Pancreas (tissue), 10 donors: ENCODE measurements around the gene SYCE1. TPM values are rescaled to one million over a fixed set of nuclear protein-coding genes. Genes with fewer than 3 reads are reported as not detected.

Experiments
- ATAC-seq, 4 donors: fragments of 200-7000 bp; cut with Tn5 transposase; one replicate each; pipeline versions ENCODE4 v1.8.0 to v1.9.1; 2020; ENCODE audit warnings: mild to moderate bottlenecking in 4 of 4, moderate library complexity in 4 of 4
- DNase-seq, 6 donors: peaks; one replicate each; pipeline ENCODE4 v3.0.0-alpha.2; 2020
- FAIRE-seq: peaks from 2 replicates; lab custom pipeline; 2012; peaks lifted over from hg19 to GRCh38; lab: Jason Lieb, UNC
- H3K27ac ChIP-seq, 4 donors: fragments of 200-600 bp; sonication (generic); 1 replicate in 3 of 4; 2 replicates in 1 of 4; pipeline versions ENCODE4 v1.5.0 to v1.8.0; 2020
- H3K27me3 ChIP-seq, 4 donors: fragments of 200-600 bp; one replicate each; pipeline ENCODE4 v1.8.0; 2021
- H3K36me3 ChIP-seq, 3 donors: fragments of 200-600 bp; sonication (generic) in 1 of 3; one replicate each; pipeline versions ENCODE4 v1.5.0 to v1.8.0; 2020 to 2021
- H3K4me1 ChIP-seq, 3 donors: fragments of 200-600 bp; one replicate each; pipeline ENCODE4 v1.8.0; 2021
- H3K4me3 ChIP-seq, 4 donors: fragments of 200-600 bp; sonication (generic) in 2 of 4; one replicate each; pipeline versions ENCODE4 v1.5.0 to v1.8.0; 2020 to 2021
- H3K9me3 ChIP-seq, 4 donors: fragments of 200-600 bp; one replicate each; pipeline ENCODE4 v1.8.0; 2021
- CTCF ChIP-seq, 4 donors: fragments of 200-600 bp; sonication (generic) in 3 of 4; IDR thresholded peaks; one replicate each; pipeline versions ENCODE4 v1.5.0 to v1.8.0; 2021; ENCODE audit warnings: antibody characterized with exemption in 4 of 4
- WGBS, 2 donors: extraction: QIAGEN DNeasy Blood & Tissue Kit; methylation state at CpG; one replicate each; pipeline ENCODE4 v1.1.7; 2013; 5-methylcytosine and 5-hydroxymethylcytosine counted together
- intact Hi-C, 3 donors: fragments of 100-400 bp; cut with DNase I; formaldehyde crosslinking; loops; one replicate each; pipeline versions ENCODE4 v1.11.1 to v1.14.2; 2022
- polyA plus RNA-seq, 2 donors: library from polyadenylated mRNA; stranded (reverse); fragments of 200-250 nt; gene quantifications; one replicate each; pipeline ENCODE4 v1.2.3, GENCODE V29; 2013
- total RNA-seq, 6 donors: library from RNA; stranded (reverse); fragmentation: NEBNext Ultra II Directional in 4 of 6; extraction: Animal tissue kit (Norgen Biotek cat#: 25700) in 4 of 6; gene quantifications; one replicate each; pipeline versions ENCODE4 v1.2.1 to v1.2.4, GENCODE V29; 2021 to 2023
- donor health status: healthy with polysubstance abuse.
- donor health status: DM: no; HTN: no; CAD: no; lungs with moderate emphysema.
- donor health status: DM: no; HTN: no; CAD: no.
- donor health status: control.
- donor health status: control.
- donor health status: Bipolar disorder and iron deficiency.
- donor health status: DM: yes; HTN: yes; CAD: no.
- donor health status: DM: no; HTN: no; CAD: no.
- donor health status: DM: no; HTN: no; CAD: no.
- donor health status: DM: yes; HTN: yes; CAD: no.

Gene SYCE1
- total and polyA plus RNA-seq, 8 donors: 0.69 to 8.3 (median 1.1) TPM

GRCh38 chr10:133536198-133536597 lies 29.2 kb downstream of the SYCE1 start:
- ATAC-seq: no peak
- H3K27me3 ChIP-seq: no peaks in the 10 kb centered on the region
- no peak for FAIRE-seq
- H3K9me3 ChIP-seq: no peaks in the 10 kb centered on the region
- DNase-seq: no peak
- WGBS, 2 donors: 51 to 63% methylated on average over 3 to 4 of the region's 4 CpGs
- TF ChIP-seq CTCF (IDR thresholded peaks at IDR 0.05): no peak
- no peaks in the 10 kb centered on the region for H3K4me1 ChIP-seq
- intact Hi-C loops: no loop called here
- no peaks in the 10 kb centered on the region for H3K36me3 ChIP-seq
- no peak overlapping the region for H3K27ac ChIP-seq
- no peak overlapping the region for H3K4me3 ChIP-seq

- 86 to 87% methylated on average over 7 of the region's 7 CpGs for WGBS, 2 donors
- no peaks in the 10 kb centered on the region for H3K9me3 ChIP-seq
- ATAC-seq (no peak), FAIRE-seq (no peak), DNase-seq (peak in 1 of 6 donors; percentile 52)
- H3K27me3 ChIP-seq: no peaks in the 10 kb centered on the region
- no peaks in the 10 kb centered on the region for H3K36me3 ChIP-seq
- no peak overlapping the region for H3K27ac ChIP-seq
- intact Hi-C loops: no loop called here
- H3K4me1 ChIP-seq: no peaks in the 10 kb centered on the region
- no peak overlapping the region for H3K4me3 ChIP-seq
- TF ChIP-seq CTCF (IDR thresholded peaks at IDR 0.05): no peak
Observed at GRCh38 chr10:133534417-133534816, 31.0 kb downstream of the SYCE1 start.

GRCh38 chr10:133532871-133533270 lies 32.5 kb downstream of the SYCE1 start:
- intact Hi-C loops: no loop called here
- no peak for TF ChIP-seq CTCF (IDR thresholded peaks at IDR 0.05)
- Histone ChIP-seq H3K27me3 (no peaks in the 10 kb centered on the region), H3K4me1 (peaks cover 0 to 6% (median 0%) of the 10 kb centered on the region in 3 donors), H3K9me3 (no peaks in the 10 kb centered on the region), H3K27ac (no peak overlapping the region), H3K36me3 (no peaks in the 10 kb centered on the region), H3K4me3 (no peak overlapping the region)
- ATAC-seq (no peak), FAIRE-seq (no peak), DNase-seq (no peak)
- 81 to 87% methylated on average over 7 of the region's 7 CpGs for WGBS, 2 donors

GRCh38 chr10:133530506-133530905 lies 34.9 kb downstream of the SYCE1 start:
- H3K9me3 ChIP-seq: no peaks in the 10 kb centered on the region
- no peak for DNase-seq
- no peak overlapping the region for H3K4me3 ChIP-seq
- no peak for TF ChIP-seq CTCF (IDR thresholded peaks at IDR 0.05)
- FAIRE-seq: no peak
- H3K27me3 ChIP-seq: no peaks in the 10 kb centered on the region
- no peaks in the 10 kb centered on the region for H3K36me3 ChIP-seq
- no peak for ATAC-seq
- WGBS, 2 donors: 73 to 80% methylated on average over 9 of the region's 9 CpGs
- intact Hi-C loops: no loop called here
- peaks cover 0 to 6% (median 0%) of the 10 kb centered on the region in 3 donors for H3K4me1 ChIP-seq
- no peak overlapping the region for H3K27ac ChIP-seq

GRCh38 chr10:133529576-133529946 lies 35.8 kb downstream of the SYCE1 start:
- intact Hi-C loops: no loop called here
- Histone ChIP-seq H3K27me3 (no peaks in the 10 kb centered on the region), H3K4me3 (peak overlapping the region in 3 of 4 donors; percentile 31 to 57 (median 38)), H3K27ac (no peak overlapping the region), H3K4me1 (peaks cover 0 to 6% (median 0%) of the 10 kb centered on the region in 3 donors), H3K9me3 (no peaks in the 10 kb centered on the region), H3K36me3 (no peaks in the 10 kb centered on the region)
- DNase-seq: no peak
- no peak for TF ChIP-seq CTCF (IDR thresholded peaks at IDR 0.05)
- WGBS, 2 donors: 9 to 10% methylated on average over 26 of the region's 26 CpGs
- no peak for ATAC-seq
- no peak for FAIRE-seq
